Stomach smooth muscle (tissue), 2 donors: ENCODE data around the gene HAGHL.

ENCODE experiments used
- H3K27ac ChIP-seq: one replicate; pipeline ENCODE4 v1.7.0; 2013; ENCODE audit warnings: mild to moderate bottlenecking, low read length, inconsistent platforms
- H3K27me3 ChIP-seq, 2 donors: one replicate each; pipeline ENCODE4 v1.7.0; 2013; ENCODE audit warnings: low read length in 2 of 2; ENCODE audit not compliant: insufficient read depth in 2 of 2, control insufficient read depth in 1 of 2
- H3K36me3 ChIP-seq, 2 donors: one replicate each; pipeline ENCODE4 v1.7.0; 2013; ENCODE audit warnings: low read length in 2 of 2; ENCODE audit not compliant: control insufficient read depth in 2 of 2, insufficient read depth in 2 of 2
- H3K4me1 ChIP-seq: one replicate; pipeline ENCODE4 v1.7.0; 2013; ENCODE audit warnings: low read length; ENCODE audit not compliant: control insufficient read depth, insufficient read depth
- H3K4me3 ChIP-seq, 2 donors: one replicate each; pipeline ENCODE4 v1.7.0; 2013; ENCODE audit warnings: low read length in 2 of 2
- H3K9ac ChIP-seq, 2 donors: one replicate each; pipeline ENCODE4 v1.7.0; 2013; ENCODE audit warnings: low read length in 2 of 2, mild to moderate bottlenecking in 1 of 2
- H3K9me3 ChIP-seq, 2 donors: one replicate each; pipeline ENCODE4 v1.7.0; 2013; ENCODE audit warnings: low read length in 2 of 2; ENCODE audit not compliant: control insufficient read depth in 2 of 2
- donor health status: healthy.
- donor health status: Pancreatic carcinoma.

HAGHL gene

GRCh38 chr16:692356-693108 lies 34.4 kb upstream of the HAGHL start:
- peaks cover 19 to 38% of the 10 kb centered on the region in 2 donors for H3K27me3 ChIP-seq
- H3K9ac ChIP-seq: no peak overlapping the region
- no peaks in the 10 kb centered on the region for H3K9me3 ChIP-seq
- no peak overlapping the region for H3K4me3 ChIP-seq
- no peak overlapping the region for H3K27ac ChIP-seq
- no peaks in the 10 kb centered on the region for H3K36me3 ChIP-seq
- peaks cover 34% of the 10 kb centered on the region for H3K4me1 ChIP-seq

GRCh38 chr16:693364-693763 lies 33.5 kb upstream of the HAGHL start:
- Histone ChIP-seq H3K4me1 (peaks cover 34% of the 10 kb centered on the region), H3K27me3 (peaks cover 22 to 38% of the 10 kb centered on the region in 2 donors)

GRCh38 chr16:693766-694165 lies 33.1 kb upstream of the HAGHL start:
- Histone ChIP-seq H3K4me3 (no peak overlapping the region), H3K27me3 (peaks cover 22 to 38% of the 10 kb centered on the region in 2 donors), H3K36me3 (no peaks in the 10 kb centered on the region), H3K4me1 (peaks cover 31% of the 10 kb centered on the region), H3K27ac (no peak overlapping the region), H3K9ac (no peak overlapping the region), H3K9me3 (no peaks in the 10 kb centered on the region)

More at GRCh38 chr16:693364-693763, 33.5 kb upstream of the HAGHL start:
- Histone ChIP-seq H3K36me3 (no peaks in the 10 kb centered on the region), H3K27ac (no peak overlapping the region), H3K4me3 (no peak overlapping the region), H3K9me3 (no peaks in the 10 kb centered on the region), H3K9ac (no peak overlapping the region)

DNA sequence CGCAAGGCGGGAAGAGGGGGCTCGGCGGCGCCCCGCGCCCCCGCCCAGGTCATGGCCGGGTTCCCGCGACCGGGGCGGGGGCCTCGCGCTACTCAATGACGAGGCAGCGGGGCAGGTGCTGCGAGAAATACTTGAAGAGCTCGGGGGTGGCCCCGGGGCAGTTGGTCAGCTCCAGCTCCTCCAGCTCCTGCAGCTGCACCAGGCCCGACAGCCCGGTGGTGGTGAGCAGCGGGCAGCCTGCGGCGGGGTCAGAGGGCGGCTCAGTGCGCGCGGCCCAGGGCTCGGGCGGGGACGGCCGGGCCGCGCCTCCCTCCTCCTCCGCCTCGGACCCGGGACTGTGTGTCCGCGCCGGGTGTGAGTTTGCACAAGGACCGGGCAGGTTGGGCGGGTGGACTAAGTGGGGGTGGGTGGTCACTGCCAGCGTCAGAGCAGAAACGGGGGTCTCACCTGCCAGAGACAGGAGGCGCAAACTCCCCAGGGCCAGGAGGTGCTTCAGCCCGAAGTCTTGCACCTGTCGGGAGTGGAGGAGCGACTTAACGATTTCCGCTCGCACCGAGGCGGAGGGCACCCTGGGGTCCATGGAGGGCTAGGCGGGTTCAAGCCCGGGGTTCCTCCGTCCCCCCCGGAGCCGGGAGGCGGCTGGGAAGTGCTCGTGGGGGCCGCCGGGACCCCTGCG lies 32.6 kb upstream of the HAGHL start:
- Histone ChIP-seq H3K4me1 (peaks cover 26% of the 10 kb centered on the region), H3K36me3 (no peaks in the 10 kb centered on the region), H3K9ac (no peak overlapping the region), H3K27ac (no peak overlapping the region), H3K27me3 (peaks cover 26 to 42% of the 10 kb centered on the region in 2 donors), H3K4me3 (no peak overlapping the region), H3K9me3 (no peaks in the 10 kb centered on the region)

DNA sequence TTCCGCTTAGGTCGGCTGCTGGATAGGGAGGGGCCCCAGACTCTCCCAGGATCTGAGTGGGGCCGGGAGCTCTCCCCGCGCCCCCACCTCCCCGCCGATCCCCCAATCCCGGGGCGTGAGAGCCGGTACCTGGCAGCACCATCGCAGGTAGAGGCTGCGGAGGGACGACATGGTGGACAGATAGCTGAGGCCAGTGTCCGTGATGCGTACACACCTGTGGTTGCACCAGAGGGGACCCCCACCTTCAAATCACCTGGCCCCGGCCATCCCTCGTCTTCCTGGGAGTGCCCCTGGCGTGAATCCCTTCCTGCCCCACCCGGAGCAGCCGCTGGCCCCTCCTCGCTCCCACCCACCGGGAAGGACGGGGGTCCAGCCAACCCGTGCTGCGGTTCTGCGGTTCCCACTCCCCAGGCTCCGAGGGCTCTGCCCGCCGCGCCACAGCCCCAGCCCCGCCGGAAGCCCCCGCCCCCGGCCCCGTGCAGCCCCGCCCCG lies 32.0 kb upstream of the HAGHL start:
- no peaks in the 10 kb centered on the region for H3K9me3 ChIP-seq
- H3K4me1 ChIP-seq: peaks cover 20% of the 10 kb centered on the region
- H3K36me3 ChIP-seq: no peaks in the 10 kb centered on the region
- H3K27ac ChIP-seq: no peak overlapping the region
- H3K27me3 ChIP-seq: peaks cover 28 to 47% of the 10 kb centered on the region in 2 donors
- H3K9ac ChIP-seq: no peak overlapping the region
- H3K4me3 ChIP-seq: no peak overlapping the region

DNA sequence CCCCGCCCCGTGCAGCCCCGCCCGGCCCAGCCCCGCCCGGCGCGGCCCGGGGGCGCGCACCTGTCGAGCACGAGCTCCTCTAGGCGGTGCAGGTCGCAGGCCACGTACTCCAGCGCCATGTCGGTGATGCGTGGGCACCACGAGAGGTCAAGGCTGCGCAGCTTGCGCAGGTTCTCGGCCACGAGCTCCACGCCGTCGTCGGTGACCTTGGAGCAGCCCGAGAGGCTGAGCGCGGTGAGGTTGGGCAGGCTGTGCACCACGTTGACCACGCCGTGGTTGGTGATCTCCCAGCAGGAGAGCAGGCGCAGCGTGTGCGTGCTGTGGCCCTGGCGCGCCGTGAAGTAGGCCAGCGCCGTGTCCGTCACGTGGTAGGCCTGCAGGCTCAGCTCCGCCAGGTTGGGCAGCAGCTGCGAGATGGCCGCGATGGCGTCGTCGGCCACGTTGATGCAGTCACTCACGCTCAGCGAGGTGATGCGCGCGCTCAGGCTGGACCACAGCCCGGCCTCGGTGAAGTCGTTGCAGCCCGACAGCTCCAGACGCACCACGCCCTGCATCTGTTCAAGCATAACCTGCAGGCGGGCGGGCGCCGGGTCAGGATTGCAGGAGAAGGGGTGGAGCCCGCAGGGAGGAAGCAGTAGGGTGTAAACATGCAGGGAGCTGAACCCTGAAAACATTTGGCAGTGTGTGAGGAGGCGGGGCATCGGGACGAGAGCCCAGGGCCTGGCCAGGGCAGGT lies 31.4 kb upstream of the HAGHL start:
- Histone ChIP-seq H3K9me3 (no peaks in the 10 kb centered on the region), H3K27me3 (peaks cover 30 to 53% of the 10 kb centered on the region in 2 donors), H3K36me3 (no peaks in the 10 kb centered on the region), H3K9ac (no peak overlapping the region), H3K27ac (no peak overlapping the region), H3K4me1 (peaks cover 20% of the 10 kb centered on the region), H3K4me3 (peak overlapping the region in 1 of 2 donors; percentile 49)

GRCh38 chr16:698911-699671 lies 27.8 kb upstream of the HAGHL start:
- no peaks in the 10 kb centered on the region for H3K9me3 ChIP-seq
- no peak overlapping the region for H3K9ac ChIP-seq
- peaks cover 15% of the 10 kb centered on the region for H3K4me1 ChIP-seq
- H3K27me3 ChIP-seq: peaks cover 60 to 72% of the 10 kb centered on the region in 2 donors
- no peak overlapping the region for H3K4me3 ChIP-seq
- no peak overlapping the region for H3K27ac ChIP-seq
- no peaks in the 10 kb centered on the region for H3K36me3 ChIP-seq

DNA sequence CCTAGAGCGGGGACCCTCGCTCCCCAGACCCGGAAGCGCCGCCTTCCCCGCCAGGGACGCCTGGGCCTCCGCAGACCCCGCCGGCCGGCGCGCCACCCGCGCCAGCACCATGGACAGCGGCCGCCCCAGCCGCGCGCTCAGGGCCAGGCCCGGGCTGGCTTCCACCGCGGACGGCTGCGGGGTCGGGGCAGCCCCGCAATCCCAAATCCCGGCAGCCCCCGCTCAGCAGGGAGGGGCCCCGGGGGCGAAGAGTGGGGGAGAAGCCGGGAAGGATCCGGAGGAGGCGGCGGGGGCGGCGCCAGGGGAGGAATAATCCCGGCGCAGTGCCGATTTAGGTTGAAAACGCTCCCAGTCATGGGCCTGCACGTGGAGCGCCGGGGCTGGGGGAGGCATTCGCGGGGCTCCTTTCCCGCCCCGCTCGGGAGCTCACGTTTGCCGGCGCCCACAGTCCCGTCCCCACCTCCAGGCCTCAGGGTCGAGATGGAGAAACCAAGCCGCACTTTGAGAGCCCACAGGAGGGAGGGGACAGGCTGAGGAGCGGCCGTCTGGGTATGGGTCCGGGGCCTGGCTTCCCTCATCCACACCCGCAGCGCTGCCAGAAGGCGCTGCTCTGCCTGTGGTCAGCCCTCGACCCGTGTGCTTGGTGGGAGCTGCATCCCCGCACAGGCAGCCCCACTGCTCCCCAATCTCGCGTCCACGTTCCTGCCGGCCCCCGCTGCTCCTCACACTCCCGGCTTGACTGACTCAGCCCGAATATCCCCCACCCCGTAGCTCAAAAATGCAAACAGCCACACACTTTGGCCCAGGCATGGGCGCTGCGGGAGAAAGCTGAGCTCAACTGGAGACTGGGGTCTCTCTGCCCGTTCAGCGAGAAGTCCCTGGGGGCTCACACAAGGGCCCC lies 26.0 kb upstream of the HAGHL start:
- Histone ChIP-seq H3K36me3 (no peaks in the 10 kb centered on the region), H3K27ac (no peak overlapping the region), H3K27me3 (peaks cover 56 to 66% of the 10 kb centered on the region in 2 donors), H3K4me3 (no peak overlapping the region), H3K4me1 (peaks cover 1% of the 10 kb centered on the region), H3K9ac (no peak overlapping the region), H3K9me3 (no peaks in the 10 kb centered on the region)

- Histone ChIP-seq H3K36me3 (no peaks in the 10 kb centered on the region), H3K27me3 (peaks cover 59 to 72% of the 10 kb centered on the region in 2 donors), H3K9ac (no peak overlapping the region), H3K9me3 (no peaks in the 10 kb centered on the region), H3K27ac (no peak overlapping the region), H3K4me3 (no peak overlapping the region), H3K4me1 (peaks cover 10% of the 10 kb centered on the region)
Measured at GRCh38 chr16:702341-702740, 24.6 kb upstream of the HAGHL start.
